ENCODE results near the gene CSF3. TPM values are rescaled to one million over a fixed set of nuclear protein-coding genes. Genes with fewer than 3 reads are reported as not detected.

The CSF3 gene, protein sequence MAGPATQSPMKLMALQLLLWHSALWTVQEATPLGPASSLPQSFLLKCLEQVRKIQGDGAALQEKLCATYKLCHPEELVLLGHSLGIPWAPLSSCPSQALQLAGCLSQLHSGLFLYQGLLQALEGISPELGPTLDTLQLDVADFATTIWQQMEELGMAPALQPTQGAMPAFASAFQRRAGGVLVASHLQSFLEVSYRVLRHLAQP
- total RNA-seq = 1 to 10 TPM; 1.7 to 2.9 TPM
- polyA plus RNA-seq = 100 to 1,000 TPM in 1 of 2 donors, 1 to 10 TPM in 1; 7.8 to 317 TPM
- long read RNA-seq, donor 1 = 0 reads
- long read RNA-seq, donor 2 = 0 reads
- long read RNA-seq, donor 3 = 0 reads
- long read RNA-seq, donor 4 = 0 reads
- long read RNA-seq, donor 5 = 0 reads

DNA sequence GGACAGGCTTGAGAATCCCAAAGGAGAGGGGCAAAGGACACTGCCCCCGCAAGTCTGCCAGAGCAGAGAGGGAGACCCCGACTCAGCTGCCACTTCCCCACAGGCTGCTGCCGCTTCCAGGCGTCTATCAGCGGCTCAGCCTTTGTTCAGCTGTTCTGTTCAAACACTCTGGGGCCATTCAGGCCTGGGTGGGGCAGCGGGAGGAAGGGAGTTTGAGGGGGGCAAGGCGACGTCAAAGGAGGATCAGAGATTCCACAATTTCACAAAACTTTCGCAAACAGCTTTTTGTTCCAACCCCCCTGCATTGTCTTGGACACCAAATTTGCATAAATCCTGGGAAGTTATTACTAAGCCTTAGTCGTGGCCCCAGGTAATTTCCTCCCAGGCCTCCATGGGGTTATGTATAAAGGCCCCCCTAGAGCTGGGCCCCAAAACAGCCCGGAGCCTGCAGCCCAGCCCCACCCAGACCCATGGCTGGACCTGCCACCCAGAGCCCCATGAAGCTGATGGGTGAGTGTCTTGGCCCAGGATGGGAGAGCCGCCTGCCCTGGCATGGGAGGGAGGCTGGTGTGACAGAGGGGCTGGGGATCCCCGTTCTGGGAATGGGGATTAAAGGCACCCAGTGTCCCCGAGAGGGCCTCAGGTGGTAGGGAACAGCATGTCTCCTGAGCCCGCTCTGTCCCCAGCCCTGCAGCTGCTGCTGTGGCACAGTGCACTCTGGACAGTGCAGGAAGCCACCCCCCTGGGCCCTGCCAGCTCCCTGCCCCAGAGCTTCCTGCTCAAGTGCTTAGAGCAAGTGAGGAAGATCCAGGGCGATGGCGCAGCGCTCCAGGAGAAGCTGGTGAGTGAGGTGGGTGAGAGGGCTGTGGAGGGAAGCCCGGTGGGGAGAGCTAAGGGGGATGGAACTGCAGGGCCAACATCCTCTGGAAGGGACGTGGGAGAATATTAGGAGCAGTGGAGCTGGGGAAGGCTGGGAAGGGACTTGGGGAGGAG, at the start of gene CSF3:
CSF3 (plus strand) TSS at position 436 of the 993 bp plus-strand sequence; CDS start at position 471, 35 bp downstream.
- H3K27ac ChIP-seq (ENCODE audit: low read depth in 1 of 2, low read length in 1 of 2) = peak within 1 kb of the TSS in 1 of 2 donors; percentile 82
- WGBS, 2 donors = 34 to 37% methylated on average over 20 of the region's 20 CpGs

DNA sequence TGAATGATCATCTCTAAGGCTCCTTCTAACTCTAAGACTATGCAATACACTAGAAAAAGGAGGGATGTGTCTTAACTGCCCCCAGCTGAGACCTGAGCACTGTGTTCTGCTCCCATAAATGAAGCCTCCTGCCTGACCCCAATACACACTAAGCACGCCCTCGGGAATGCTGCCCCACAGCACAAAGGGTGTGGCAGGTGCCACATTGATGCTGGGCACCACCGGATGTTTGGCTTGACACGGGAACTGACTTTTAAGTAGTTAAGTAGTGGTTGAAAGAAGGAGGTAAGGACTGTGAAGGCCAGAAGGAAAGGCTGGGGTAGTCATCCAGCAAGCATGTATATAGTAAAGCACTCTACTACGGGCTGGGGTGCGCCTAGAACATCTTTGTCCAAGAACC, 48.5 kb upstream of the CSF3 start:
- no peak overlapping the region for H3K9ac ChIP-seq (ENCODE audit: insufficient read depth in 1 of 2, low read length in 2 of 2)
- no peak for DNase-seq
- no peak for ATAC-seq (ENCODE audit: insufficient read depth, low FRiP score)
- peaks cover 0 to 2% (median 0%) of the 10 kb centered on the region in 5 donors for H3K4me1 ChIP-seq (ENCODE audit: control insufficient read depth in 5 of 5, insufficient read depth in 5 of 5, low read length in 5 of 5)
- no peak overlapping the region for H3K4me3 ChIP-seq
- WGBS, 2 donors = 77 to 87% methylated on average over 6 of the region's 6 CpGs
- no peaks in the 10 kb centered on the region for H3K9me3 ChIP-seq (ENCODE audit: control insufficient read depth in 4 of 4, insufficient read depth in 3 of 4, low read length in 3 of 4)
- TF ChIP-seq, protein P1, sequence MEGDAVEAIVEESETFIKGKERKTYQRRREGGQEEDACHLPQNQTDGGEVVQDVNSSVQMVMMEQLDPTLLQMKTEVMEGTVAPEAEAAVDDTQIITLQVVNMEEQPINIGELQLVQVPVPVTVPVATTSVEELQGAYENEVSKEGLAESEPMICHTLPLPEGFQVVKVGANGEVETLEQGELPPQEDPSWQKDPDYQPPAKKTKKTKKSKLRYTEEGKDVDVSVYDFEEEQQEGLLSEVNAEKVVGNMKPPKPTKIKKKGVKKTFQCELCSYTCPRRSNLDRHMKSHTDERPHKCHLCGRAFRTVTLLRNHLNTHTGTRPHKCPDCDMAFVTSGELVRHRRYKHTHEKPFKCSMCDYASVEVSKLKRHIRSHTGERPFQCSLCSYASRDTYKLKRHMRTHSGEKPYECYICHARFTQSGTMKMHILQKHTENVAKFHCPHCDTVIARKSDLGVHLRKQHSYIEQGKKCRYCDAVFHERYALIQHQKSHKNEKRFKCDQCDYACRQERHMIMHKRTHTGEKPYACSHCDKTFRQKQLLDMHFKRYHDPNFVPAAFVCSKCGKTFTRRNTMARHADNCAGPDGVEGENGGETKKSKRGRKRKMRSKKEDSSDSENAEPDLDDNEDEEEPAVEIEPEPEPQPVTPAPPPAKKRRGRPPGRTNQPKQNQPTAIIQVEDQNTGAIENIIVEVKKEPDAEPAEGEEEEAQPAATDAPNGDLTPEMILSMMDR (IDR thresholded peaks at IDR 0.05; ENCODE audit: control extremely low read depth, extremely low read depth) = no peak
- no peaks in the 10 kb centered on the region for H3K36me3 ChIP-seq (ENCODE audit: control insufficient read depth in 4 of 4, insufficient read depth in 4 of 4, low read length in 4 of 4)
- H3K27ac ChIP-seq (ENCODE audit: low read depth in 1 of 2, low read length in 1 of 2) = no peak overlapping the region
- peaks cover 0 to 2% (median 2%) of the 10 kb centered on the region in 3 donors for H3K27me3 ChIP-seq (ENCODE audit: control insufficient read depth in 3 of 3, insufficient read depth in 3 of 3, low read length in 2 of 3)

More for the DNA sequence above, at the start of gene CSF3:
- Histone ChIP-seq H3K36me3 (ENCODE audit: control insufficient read depth in 4 of 4, insufficient read depth in 4 of 4, low read length in 4 of 4) (peaks cover 2 to 14% (median 6%) of the 10 kb centered on the region in 4 donors), H3K4me3 (peak within 1 kb of the TSS; percentile 4), H3K9me3 (ENCODE audit: control insufficient read depth in 4 of 4, insufficient read depth in 3 of 4, low read length in 3 of 4) (no peaks in the 10 kb centered on the region), H3K9ac (ENCODE audit: insufficient read depth in 1 of 2, low read length in 2 of 2) (peak within 1 kb of the TSS in 1 of 2 donors; percentile 26), H3K4me1 (ENCODE audit: control insufficient read depth in 5 of 5, insufficient read depth in 5 of 5, low read length in 5 of 5) (peaks cover 0 to 58% (median 16%) of the 10 kb centered on the region in 5 donors), H3K27me3 (ENCODE audit: control insufficient read depth in 3 of 3, insufficient read depth in 3 of 3, low read length in 2 of 3) (no peaks in the 10 kb centered on the region)
- ATAC-seq (ENCODE audit: insufficient read depth, low FRiP score) (no peak), DNase-seq (peak; percentile 42 to 58 (median 56))
- TF ChIP-seq, protein P1 (IDR thresholded peaks at IDR 0.05; ENCODE audit: control extremely low read depth, extremely low read depth) = no peak

DNA sequence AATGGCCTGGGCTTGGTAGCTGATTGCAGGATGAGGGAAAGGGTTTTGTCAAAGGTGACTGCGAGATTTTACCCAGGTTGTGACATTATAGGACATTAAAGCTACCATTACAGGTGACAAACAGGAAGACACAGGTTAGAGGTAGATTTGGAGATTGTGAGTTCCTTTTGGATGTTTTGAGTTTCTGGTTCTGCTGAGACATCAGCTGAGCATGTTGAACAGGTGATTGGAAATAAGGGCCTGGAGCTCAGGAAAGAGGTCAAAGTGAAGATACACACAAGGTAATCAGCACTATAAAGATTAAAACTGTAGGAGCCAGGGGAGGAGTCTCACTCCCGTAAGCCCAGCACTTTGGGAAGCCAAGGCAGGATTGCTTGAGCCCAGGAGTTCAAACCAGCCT, 46.5 kb upstream of the CSF3 start:
- 81 to 88% methylated on average over 2 of the region's 2 CpGs for WGBS, 2 donors
- no peak for ATAC-seq (ENCODE audit: insufficient read depth, low FRiP score)
- peaks cover 0 to 5% (median 2%) of the 10 kb centered on the region in 3 donors for H3K27me3 ChIP-seq (ENCODE audit: control insufficient read depth in 3 of 3, insufficient read depth in 3 of 3, low read length in 2 of 3)

More for the DNA sequence above, 46.5 kb upstream of the CSF3 start:
- Histone ChIP-seq H3K36me3 (ENCODE audit: control insufficient read depth in 4 of 4, insufficient read depth in 4 of 4, low read length in 4 of 4) (no peaks in the 10 kb centered on the region), H3K9ac (ENCODE audit: insufficient read depth in 1 of 2, low read length in 2 of 2) (no peak overlapping the region), H3K4me3 (no peak overlapping the region), H3K9me3 (ENCODE audit: control insufficient read depth in 4 of 4, insufficient read depth in 3 of 4, low read length in 3 of 4) (no peaks in the 10 kb centered on the region), H3K4me1 (ENCODE audit: control insufficient read depth in 5 of 5, insufficient read depth in 5 of 5, low read length in 5 of 5) (peaks cover 0 to 2% (median 0%) of the 10 kb centered on the region in 5 donors), H3K27ac (ENCODE audit: low read depth in 1 of 2, low read length in 1 of 2) (no peak overlapping the region)
- DNase-seq = no peak
- TF ChIP-seq, protein P1 (IDR thresholded peaks at IDR 0.05; ENCODE audit: control extremely low read depth, extremely low read depth) = no peak
